ENCODE results near the gene MNS1. TPM values are rescaled to one million over a fixed set of nuclear protein-coding genes. Genes with fewer than 3 reads are reported as not detected.

MNS1 gene
- total and polyA plus RNA-seq, 9 of the 15 experiments (the other 6 are each of a cell fraction or from before 2014, with no cell fraction given): 1.1 to 10.3 (median 2.5) TPM

GRCh38 chr15:56464893-56465520 lies at the start of gene MNS1 (continued):
- TF ChIP-seq E2F8 (IDR thresholded peaks at IDR 0.05; ENCODE audit: low read depth, partially characterized antibody): no peak
- TF ChIP-seq ZNF780A (CRISPR knock-in tag; IDR thresholded peaks at IDR 0.05): no peak
- peak; percentile 46; the same call in 1 of the 2 replicates for TF ChIP-seq CREB3L1 (IDR thresholded peaks at IDR 0.05; ENCODE audit: borderline replicate concordance, low read depth)
- no peak for TF ChIP-seq CREB1 (IDR thresholded peaks at IDR 0.05)
- TF ChIP-seq CREB1 (CRISPR knock-in tag; IDR thresholded peaks at IDR 0.05): no peak
- peak; percentile 38; the same call in 1 of the 2 replicates for TF ChIP-seq PML (IDR thresholded peaks at IDR 0.05; ENCODE audit: low read length)
- 0 out of 2 replicates have a peak, but pooled peaks have one; percentile 35 for TF ChIP-seq TAF7 (tag; IDR thresholded peaks at IDR 0.05)
- no peak for TF ChIP-seq HSF4 (CRISPR knock-in tag; IDR thresholded peaks at IDR 0.05; ENCODE audit: borderline replicate concordance)
- no peak for TF ChIP-seq BRD4 (IDR thresholded peaks at IDR 0.05)
- no peak for TF ChIP-seq ZBTB8A (IDR thresholded peaks at IDR 0.05; ENCODE audit: partially characterized antibody)
- no peak for TF ChIP-seq ATF6 (CRISPR knock-in tag; IDR thresholded peaks at IDR 0.05)
- TF ChIP-seq TBP (optimal IDR thresholded peaks at IDR 0.05; ENCODE audit: low read depth, low read length): peak; percentile 41
- TF ChIP-seq NEUROD1 (IDR thresholded peaks at IDR 0.05; ENCODE audit: borderline replicate concordance, low read depth, low read length, partially characterized antibody): peak; percentile 65
- TF ChIP-seq NFYB (IDR thresholded peaks at IDR 0.05; ENCODE audit: extremely low read depth, insufficient read length): peak; percentile 80
- no peak for TF ChIP-seq LARP7 (IDR thresholded peaks at IDR 0.05)
- TF ChIP-seq MLX (CRISPR knock-in tag; conservative IDR thresholded peaks at IDR 0.05): no peak
- peak in 1 of 2 experiments; percentile 67; a peak in 1 of 4 replicates for TF ChIP-seq CSDE1 (IDR thresholded peaks at IDR 0.05)
- TF ChIP-seq PHF20 (IDR thresholded peaks at IDR 0.05; ENCODE audit: partially characterized antibody): peak; percentile 77
- TF ChIP-seq L3MBTL2 (IDR thresholded peaks at IDR 0.05): peak; percentile 98
- TF ChIP-seq IRF9 (tag; IDR thresholded peaks at IDR 0.05): no peak
- TF ChIP-seq ZNF184 (CRISPR knock-in tag; IDR thresholded peaks at IDR 0.05): no peak

All from K562 (cell line).